ENCODE measurements around the gene EGLN3. TPM values are rescaled to one million over a fixed set of nuclear protein-coding genes. Genes with fewer than 3 reads are reported as not detected.

EGLN3 gene
- total RNA-seq, 1 experiment from 2014 or later = 3.1 TPM

- intact Hi-C loops (cut with micrococcal nuclease; ENCODE audit: unreplicated experiment) = loop anchor here (10.0 kb wide), 1 partner anchor 105 kb away; no protein-coding TSS in a partner anchor
- CTCF ChIA-PET = interaction anchor here (1.5 kb wide), 1 partner anchor 149 kb away, joined by 4 read pairs; no protein-coding TSS in a partner anchor
- Mint-ChIP-seq H3K36me3 (ENCODE audit: insufficient read depth, unreplicated experiment) (peaks cover 8% of the 10 kb centered on the region), H3K4me3 (ENCODE audit: low read depth, unreplicated experiment) (no peak overlapping the region), H3K9me3 (ENCODE audit: low read depth, unreplicated experiment) (no peaks in the 10 kb centered on the region), H3K4me1 (ENCODE audit: low read depth, unreplicated experiment) (peaks cover 8% of the 10 kb centered on the region), H3K27ac (ENCODE audit: unreplicated experiment) (no peak overlapping the region), H3K27me3 (ENCODE audit: unreplicated experiment) (peaks cover 34% of the 10 kb centered on the region)
- no peak for TF ChIP-seq CTCF (IDR thresholded peaks at IDR 0.05; ENCODE audit: unreplicated experiment)
- DNase-seq = no peak
- BruUV-seq (replicated peaks) = no TSS peak
These were observed 1.4 kb downstream of the EGLN3 start for GRCh38 chr14:33949411-33949893.

- Mint-ChIP-seq H3K27ac (ENCODE audit: unreplicated experiment) (no peak overlapping the region), H3K4me1 (ENCODE audit: low read depth, unreplicated experiment) (peaks cover 8% of the 10 kb centered on the region), H3K9me3 (ENCODE audit: low read depth, unreplicated experiment) (no peaks in the 10 kb centered on the region), H3K4me3 (ENCODE audit: low read depth, unreplicated experiment) (no peak overlapping the region), H3K27me3 (ENCODE audit: unreplicated experiment) (peaks cover 34% of the 10 kb centered on the region), H3K36me3 (ENCODE audit: insufficient read depth, unreplicated experiment) (peaks cover 8% of the 10 kb centered on the region)
- no peak for DNase-seq
- no TSS peak for BruUV-seq (replicated peaks)
- no peak for TF ChIP-seq CTCF (IDR thresholded peaks at IDR 0.05; ENCODE audit: unreplicated experiment)
- CTCF ChIA-PET = no interaction called here
- intact Hi-C loops (cut with micrococcal nuclease; ENCODE audit: unreplicated experiment) = loop anchor here (10.0 kb wide), 1 partner anchor 104 kb away; no protein-coding TSS in a partner anchor
These were observed 1.9 kb downstream of the EGLN3 start for GRCh38 chr14:33948869-33949408.

GRCh38 chr14:33948145-33948868 lies 2.6 kb downstream of the EGLN3 start:
- H3K27ac Mint-ChIP-seq (ENCODE audit: unreplicated experiment) = no peak overlapping the region
- no peak for TF ChIP-seq CTCF (IDR thresholded peaks at IDR 0.05; ENCODE audit: unreplicated experiment)
- H3K4me3 Mint-ChIP-seq (ENCODE audit: low read depth, unreplicated experiment) = no peak overlapping the region
- BruUV-seq (replicated peaks) = no TSS peak
- H3K4me1 Mint-ChIP-seq (ENCODE audit: low read depth, unreplicated experiment) = peaks cover 12% of the 10 kb centered on the region
- intact Hi-C loops (cut with micrococcal nuclease; ENCODE audit: unreplicated experiment) = loop anchor here (10.0 kb wide), 1 partner anchor 104 kb away; no protein-coding TSS in a partner anchor
- peaks cover 8% of the 10 kb centered on the region for H3K36me3 Mint-ChIP-seq (ENCODE audit: insufficient read depth, unreplicated experiment)
- CTCF ChIA-PET = no interaction called here
- no peak for DNase-seq
- no peaks in the 10 kb centered on the region for H3K9me3 Mint-ChIP-seq (ENCODE audit: low read depth, unreplicated experiment)
- H3K27me3 Mint-ChIP-seq (ENCODE audit: unreplicated experiment) = peaks cover 34% of the 10 kb centered on the region

- CTCF ChIA-PET = no interaction called here
- no peak overlapping the region for H3K4me3 Mint-ChIP-seq (ENCODE audit: low read depth, unreplicated experiment)
- peaks cover 23% of the 10 kb centered on the region for H3K27me3 Mint-ChIP-seq (ENCODE audit: unreplicated experiment)
- intact Hi-C loops (cut with micrococcal nuclease; ENCODE audit: unreplicated experiment) = loop anchor here (10.0 kb wide), 1 partner anchor 102 kb away; no protein-coding TSS in a partner anchor
- DNase-seq = no peak
- H3K27ac Mint-ChIP-seq (ENCODE audit: unreplicated experiment) = no peak overlapping the region
- H3K4me1 Mint-ChIP-seq (ENCODE audit: low read depth, unreplicated experiment) = peaks cover 21% of the 10 kb centered on the region
- H3K9me3 Mint-ChIP-seq (ENCODE audit: low read depth, unreplicated experiment) = no peaks in the 10 kb centered on the region
- no TSS peak for BruUV-seq (replicated peaks)
- TF ChIP-seq CTCF (IDR thresholded peaks at IDR 0.05; ENCODE audit: unreplicated experiment) = no peak
- H3K36me3 Mint-ChIP-seq (ENCODE audit: insufficient read depth, unreplicated experiment) = peaks cover 8% of the 10 kb centered on the region
These were observed 4.0 kb downstream of the EGLN3 start for GRCh38 chr14:33946679-33947476.
